IMR-90 (cell line): Measurements from ENCODE around the gene HSPG2. TPM values are rescaled to one million over a fixed set of nuclear protein-coding genes. Genes with fewer than 3 reads are reported as not detected.

Experiments
- ATAC-seq: fragments of 200-7000 bp; cut with Tn5 transposase; 2 replicates; pipeline ENCODE4 v1.9.1; 2020; ENCODE audit warnings: low read depth, mild to moderate bottlenecking, moderate library complexity
- BruUV-seq: library from RNA; stranded (reverse); fragments of 400-500 nt; replicated peaks from 2 replicates; lab custom pipeline; 2021; lab: Mats Ljungman, UMichigan
- CTCF ChIA-PET: fragments of 300-600 bp; formaldehyde crosslinking; extraction: SDS; loops from one replicate; lab custom pipeline; 2021; ENCODE audit warnings: antibody characterized with exemption; lab: Yijun Ruan, JAX
- POLR2A ChIA-PET: fragments of 300-600 bp; sonication (Branson Sonifier 250); formaldehyde crosslinking; loops from one replicate; lab custom pipeline; 2022; ENCODE audit warnings: antibody characterized with exemption; ENCODE audit not compliant: unreplicated experiment; lab: Charles Lee
- DNase-seq: peaks from one replicate; pipeline ENCODE4 v3.0.0; 2013
- H2AFZ ChIP-seq: replicated peaks from 2 replicates; pipeline ENCODE3; 2013; ENCODE audit warnings: low read length, mild to moderate bottlenecking; ENCODE audit not compliant: poor library complexity
- H2AK5ac ChIP-seq: 2 replicates; pipeline ENCODE4 v1.6.1; 2013; ENCODE audit warnings: low read depth, low read length, inconsistent platforms
- H2AK9ac ChIP-seq: replicated peaks from 2 replicates; pipeline ENCODE3; 2013; ENCODE audit warnings: mild to moderate bottlenecking, low read depth, low read length, moderate library complexity; ENCODE audit not compliant: poor library complexity
- H2BK120ac ChIP-seq: 2 replicates; pipeline ENCODE4 v1.6.1; 2013; ENCODE audit warnings: low read depth, low read length, inconsistent platforms
- H2BK15ac ChIP-seq: 3 replicates; pipeline ENCODE4 v1.6.1; 2013; ENCODE audit warnings: low read depth, low read length, inconsistent platforms
- H2BK20ac ChIP-seq: 2 replicates; pipeline ENCODE4 v1.6.1; 2013; ENCODE audit warnings: low read depth, mild to moderate bottlenecking, inconsistent platforms, low read length, moderate library complexity
- H2BK5ac ChIP-seq: 2 replicates; pipeline ENCODE4 v1.6.1; 2013; ENCODE audit warnings: mild to moderate bottlenecking, low read depth, low read length, inconsistent platforms; ENCODE audit not compliant: poor library complexity, severe bottlenecking
- H3K14ac ChIP-seq: replicated peaks from 2 replicates; pipeline ENCODE4 v1.6.1; 2013; ENCODE audit warnings: low read depth, low read length, inconsistent platforms
- H3K18ac ChIP-seq: 2 replicates; pipeline ENCODE4 v1.6.1; 2013; ENCODE audit warnings: low read depth, low read length, control low read depth
- H3K23ac ChIP-seq: 2 replicates; pipeline ENCODE4 v1.6.1; 2013; ENCODE audit warnings: low read depth, low read length, inconsistent platforms
- H3K27ac ChIP-seq: 2 replicates; pipeline ENCODE4 v1.5.1; 2013; ENCODE audit warnings: mild to moderate bottlenecking, control low read depth, low read length; ENCODE audit not compliant: insufficient read depth
- H3K27me3 ChIP-seq: 2 replicates; pipeline ENCODE4 v1.6.1; 2013; ENCODE audit warnings: low read length; ENCODE audit not compliant: control insufficient read depth, insufficient read depth
- H3K36me3 ChIP-seq: 2 replicates; pipeline ENCODE4 v1.6.1; 2013; ENCODE audit warnings: low read length, mixed read lengths; ENCODE audit not compliant: control insufficient read depth, insufficient read depth
- H3K4ac ChIP-seq: 2 replicates; pipeline ENCODE4 v1.6.1; 2013; ENCODE audit warnings: low read depth, low read length, inconsistent platforms
- H3K4me1 ChIP-seq: 2 replicates; pipeline ENCODE4 v1.6.1; 2013; ENCODE audit warnings: low read length, mixed read lengths; ENCODE audit not compliant: control insufficient read depth, insufficient read depth
- H3K4me2 ChIP-seq: 2 replicates; pipeline ENCODE4 v1.6.1; 2013; ENCODE audit warnings: low read depth, mild to moderate bottlenecking, control low read depth, low read length, moderate library complexity
- H3K4me3 ChIP-seq: 2 replicates; pipeline ENCODE4 v1.5.1; 2013; ENCODE audit warnings: low read depth, mild to moderate bottlenecking, control low read depth, low read length, moderate library complexity; ENCODE audit not compliant: insufficient read depth
- H3K56ac ChIP-seq: 2 replicates; pipeline ENCODE4 v1.6.1; 2013; ENCODE audit warnings: low read length, inconsistent platforms; ENCODE audit not compliant: insufficient read depth; ENCODE audit errors: extremely low read depth
- H3K79me1 ChIP-seq, 2 experiments: 2 replicates each; pipeline ENCODE4 v1.6.1; 2013; ENCODE audit warnings: low read length in 2 of 2, inconsistent platforms in 1 of 2, low read depth in 1 of 2
- H3K9ac ChIP-seq: 2 replicates; pipeline ENCODE4 v1.6.1; 2013; ENCODE audit warnings: low read depth, low read length, control low read depth
- H3K9me1 ChIP-seq: 2 replicates; pipeline ENCODE4 v1.6.1; 2013; ENCODE audit warnings: low read length, inconsistent platforms; ENCODE audit not compliant: insufficient read depth
- H3K9me3 ChIP-seq: 2 replicates; pipeline ENCODE4 v1.6.1; 2013; ENCODE audit warnings: low read length; ENCODE audit not compliant: control insufficient read depth, insufficient read depth
- H4K20me1 ChIP-seq: 2 replicates; pipeline ENCODE4 v1.6.1; 2013; ENCODE audit warnings: low read length, inconsistent platforms; ENCODE audit not compliant: insufficient read depth
- H4K5ac ChIP-seq: 2 replicates; pipeline ENCODE4 v1.6.1; 2013; ENCODE audit warnings: mild to moderate bottlenecking, low read depth, low read length, control low read depth
- H4K8ac ChIP-seq, 2 experiments: 2 replicates each; pipeline ENCODE4 v1.6.1; 2013; ENCODE audit warnings: low read depth in 2 of 2, low read length in 2 of 2, control low read depth in 1 of 2, inconsistent platforms in 1 of 2
- H4K91ac ChIP-seq: 2 replicates; pipeline ENCODE4 v1.6.1; 2013; ENCODE audit warnings: low read depth, low read length, inconsistent platforms; ENCODE audit not compliant: insufficient read depth
- MXI1 ChIP-seq: IDR thresholded peaks from 2 replicates; pipeline ENCODE4 v1.6.1; 2012; ENCODE audit warnings: low read depth, mild to moderate bottlenecking, low read length, moderate library complexity, borderline replicate concordance
- POLR2A ChIP-seq: IDR thresholded peaks from 2 replicates; pipeline ENCODE4 v1.6.1; 2012; ENCODE audit warnings: mild to moderate bottlenecking, low read depth, low read length
- RFX5 ChIP-seq: IDR thresholded peaks from 2 replicates; pipeline ENCODE4 v1.8.0; 2012; ENCODE audit warnings: low read depth, mild to moderate bottlenecking, low read length, moderate library complexity
- SMC3 ChIP-seq: fragments of 150-350 bp; IDR thresholded peaks from 2 replicates; pipeline ENCODE4 v1.6.1; 2016; ENCODE audit warnings: low read depth, mild to moderate bottlenecking, antibody characterized with exemption, low read length, moderate library complexity
- WGBS, 2 experiments: methylation state at CpG; one replicate each; pipeline versions ENCODE4 v1.1.5 to v1.1.7; 2013; ENCODE audit warnings: missing lambda C conversion rate in 2 of 2; ENCODE audit not compliant: insufficient read length in 1 of 2; ENCODE audit errors: extremely low coverage in 2 of 2; 5-methylcytosine and 5-hydroxymethylcytosine counted together
- dilution Hi-C: fragments of 300-500 bp; cut with HindIII; formaldehyde crosslinking; loops from one replicate; pipeline ENCODE4 v1.14.3; 2018; ENCODE audit warnings: low sequenced_read_pairs; ENCODE audit not compliant: unreplicated experiment
- in situ Hi-C: fragments of 300-500 bp; cut with MboI; formaldehyde crosslinking; loops from 3 replicates; pipeline ENCODE4 v1.14.3; 2019; ENCODE audit warnings: low sequenced_read_pairs, inconsistent platforms, mixed read lengths
- intact Hi-C: fragments of 100-400 bp; cut with micrococcal nuclease; formaldehyde crosslinking; loops from 2 replicates; pipeline ENCODE4 v1.10.0; 2022
- polyA plus RNA-seq, 3 experiments: library from polyadenylated mRNA; depleted of rRNA; stranded (reverse); fragments of >200 nt; gene quantifications; 2 replicates each; pipeline ENCODE4 v1.2.3, GENCODE V29; 2012; ENCODE audit warnings: low replicate concordance in 1 of 3
- total RNA-seq: library from RNA; depleted of rRNA; stranded (reverse); fragments of >200 nt; gene quantifications from 2 replicates; pipeline ENCODE4 v1.2.3, GENCODE V29; 2012
- TF ChIP-seq, protein P1 (sequence below): conservative IDR thresholded peaks from 2 replicates; pipeline ENCODE4 v1.5.1; 2012; ENCODE audit warnings: mild to moderate bottlenecking, low read depth, low read length, improper control_type of control experiment

HSPG2 gene
- total and polyA plus RNA-seq, 2 of the 4 experiments (the other 2 are of a cell fraction): 15.8 to 94.0 TPM

DNA sequence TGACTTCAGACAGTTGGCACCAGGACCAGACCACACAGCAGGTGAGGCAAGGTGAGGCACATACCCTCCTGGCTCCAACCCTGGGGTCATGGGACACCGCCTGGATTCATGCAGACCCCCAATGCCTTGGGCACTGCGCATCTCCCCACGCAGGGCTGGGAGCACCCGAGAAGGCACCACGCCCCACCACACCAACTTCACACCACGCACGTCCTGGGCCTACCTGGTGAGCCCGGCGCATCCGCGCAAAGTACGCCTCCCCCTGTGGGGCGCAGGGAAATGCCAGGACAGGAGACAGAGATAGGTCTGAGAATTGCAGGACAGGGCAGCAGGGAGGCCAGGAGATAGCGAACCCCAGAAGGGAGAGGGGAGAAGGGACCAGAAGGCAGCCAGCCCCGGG is 66.5 kb downstream of the HSPG2 start:
- Histone ChIP-seq H3K14ac (no peak overlapping the region), H3K4me3 (no peak overlapping the region), H4K20me1 (peaks cover 21% of the 10 kb centered on the region), H3K9me1 (peaks cover 20% of the 10 kb centered on the region), H2BK120ac (no peak overlapping the region), H2BK15ac (no peak overlapping the region), H3K4ac (no peak overlapping the region), H2AFZ (no peak overlapping the region), H3K27me3 (no peaks in the 10 kb centered on the region), H2AK9ac (no peak overlapping the region), H3K27ac (no peak overlapping the region), H3K9ac (no peak overlapping the region), H3K56ac (no peak overlapping the region), H4K91ac (no peak overlapping the region), H2AK5ac (peak overlapping the region; percentile 5), H3K4me1 (peaks cover 11% of the 10 kb centered on the region), H4K5ac (no peak overlapping the region), H3K18ac (no peak overlapping the region), H3K79me1 (peaks cover 4 to 36% of the 10 kb centered on the region in 2 experiments), H3K9me3 (no peaks in the 10 kb centered on the region), H2BK20ac (no peak overlapping the region), H3K4me2 (no peak overlapping the region), H3K36me3 (peaks cover 58% of the 10 kb centered on the region), H3K23ac (no peak overlapping the region), H2BK5ac (peak overlapping the region; percentile 10), H4K8ac (no peak overlapping the region)
- ChIA-PET CTCF (no interaction called here), POLR2A (no interaction called here)
- intact Hi-C loops (no loop called here), in situ Hi-C loops (no loop called here), dilution Hi-C loops (no loop called here)
- BruUV-seq: no TSS peak
- ATAC-seq: no peak
- 93% methylated on average over 5 of the region's 15 CpGs; no CpG with 5 or more reads in 1 of the 2 experiments for WGBS, 2 experiments
- DNase-seq: no peak
- TF ChIP-seq, protein P1, sequence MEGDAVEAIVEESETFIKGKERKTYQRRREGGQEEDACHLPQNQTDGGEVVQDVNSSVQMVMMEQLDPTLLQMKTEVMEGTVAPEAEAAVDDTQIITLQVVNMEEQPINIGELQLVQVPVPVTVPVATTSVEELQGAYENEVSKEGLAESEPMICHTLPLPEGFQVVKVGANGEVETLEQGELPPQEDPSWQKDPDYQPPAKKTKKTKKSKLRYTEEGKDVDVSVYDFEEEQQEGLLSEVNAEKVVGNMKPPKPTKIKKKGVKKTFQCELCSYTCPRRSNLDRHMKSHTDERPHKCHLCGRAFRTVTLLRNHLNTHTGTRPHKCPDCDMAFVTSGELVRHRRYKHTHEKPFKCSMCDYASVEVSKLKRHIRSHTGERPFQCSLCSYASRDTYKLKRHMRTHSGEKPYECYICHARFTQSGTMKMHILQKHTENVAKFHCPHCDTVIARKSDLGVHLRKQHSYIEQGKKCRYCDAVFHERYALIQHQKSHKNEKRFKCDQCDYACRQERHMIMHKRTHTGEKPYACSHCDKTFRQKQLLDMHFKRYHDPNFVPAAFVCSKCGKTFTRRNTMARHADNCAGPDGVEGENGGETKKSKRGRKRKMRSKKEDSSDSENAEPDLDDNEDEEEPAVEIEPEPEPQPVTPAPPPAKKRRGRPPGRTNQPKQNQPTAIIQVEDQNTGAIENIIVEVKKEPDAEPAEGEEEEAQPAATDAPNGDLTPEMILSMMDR: no peak
- TF ChIP-seq SMC3 (no peak), MXI1 (no peak), POLR2A (no peak), RFX5 (no peak)
